ENCODE data around the gene TAT.
"Not testable (repeated sequence)": the region's sequence is repeated elsewhere in the genome, so short reads cannot be mapped to it uniquely, and the experiment has no call there.

TAT gene

GRCh38 chr16:71584543-71585317 lies 7.8 kb upstream of the TAT start:
- DNase-seq (ENCODE audit: low spot score) = no peak

- DNase-seq (ENCODE audit: low spot score) = not testable (repeated sequence)
These were observed 5.6 kb upstream of the TAT start for GRCh38 chr16:71582553-71582848.

DNA sequence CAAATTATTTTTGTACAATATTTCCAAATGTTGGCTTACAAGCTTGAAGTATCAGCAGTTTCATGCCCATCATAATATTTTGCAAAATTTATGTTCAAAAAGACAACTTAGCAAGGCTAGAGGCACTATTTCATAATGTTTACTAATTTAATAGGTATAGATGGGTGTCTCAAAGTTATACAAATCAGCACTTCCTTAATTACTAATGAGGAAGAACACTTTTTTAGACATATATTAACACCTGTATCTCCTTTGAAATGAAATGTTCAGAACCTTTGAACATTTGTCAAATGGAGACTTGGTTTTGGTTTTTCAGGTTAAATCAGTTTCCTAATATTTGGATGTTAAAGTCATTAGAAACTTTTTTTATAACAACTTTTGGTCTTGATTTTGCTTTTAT lies 2.2 kb downstream of the TAT start:
- DNase-seq (ENCODE audit: low spot score) = no peak

DNA sequence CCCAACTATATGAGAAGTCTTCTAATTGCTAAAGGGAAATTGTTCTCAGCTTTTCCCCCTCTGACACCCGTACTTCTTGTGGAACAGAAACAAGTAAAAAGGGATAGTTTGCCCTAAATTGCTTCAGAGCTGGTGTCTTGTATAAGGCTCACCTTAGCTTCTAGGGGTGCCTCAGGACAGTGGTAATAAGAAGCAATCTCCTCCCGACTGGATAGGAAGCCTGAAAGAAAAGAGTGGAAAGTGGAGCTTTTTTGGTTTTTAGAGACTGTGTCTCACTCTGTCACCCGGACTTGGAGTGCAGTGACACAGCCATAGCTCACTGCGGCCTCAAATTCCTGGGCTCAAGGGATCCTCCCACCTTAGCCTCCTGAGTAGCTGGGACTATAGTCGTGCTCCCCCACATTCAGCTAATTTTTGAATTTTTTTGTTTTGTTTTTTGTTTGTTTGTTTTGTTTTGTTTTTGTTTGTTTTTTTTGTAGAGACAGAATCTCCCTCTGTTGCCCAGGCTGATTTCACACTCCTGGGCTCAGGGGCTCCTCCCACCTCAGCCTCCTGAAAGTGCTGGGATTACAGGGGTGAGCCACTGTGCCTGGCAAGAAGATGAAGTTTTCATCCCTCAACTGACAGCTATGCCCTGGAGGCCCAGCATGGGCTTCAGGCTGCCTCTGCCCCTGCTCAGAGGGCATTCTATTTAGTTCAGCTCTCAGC lies 3.4 kb downstream of the TAT start:
- DNase-seq (ENCODE audit: low spot score) = no peak

GRCh38 chr16:71572497-71573116 lies 4.3 kb downstream of the TAT start:
- DNase-seq (ENCODE audit: low spot score) = no peak

DNA sequence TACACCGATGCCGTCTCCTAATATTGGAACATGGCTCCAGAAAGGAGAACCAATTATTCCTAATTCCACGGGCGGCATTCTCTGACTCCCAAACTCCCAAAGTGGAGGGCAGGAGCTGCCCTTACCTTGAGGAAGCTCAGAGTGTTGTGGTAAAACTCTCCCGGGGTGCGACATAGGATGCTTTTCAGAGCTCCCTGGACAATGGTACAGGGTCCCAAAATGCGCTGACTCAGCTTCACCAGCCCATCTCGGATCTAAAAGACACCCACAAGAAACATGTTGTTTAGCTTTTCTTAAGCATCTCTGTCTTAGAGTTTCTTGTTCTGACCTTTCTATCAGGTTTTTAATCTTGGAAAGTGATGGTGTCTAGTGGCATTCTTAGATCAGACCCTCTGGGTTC lies 6.7 kb downstream of the TAT start:
- no peak for DNase-seq (ENCODE audit: low spot score)

- DNase-seq (ENCODE audit: low spot score) = no peak
These were observed 7.3 kb downstream of the TAT start for GRCh38 chr16:71569621-71570020.

DNA sequence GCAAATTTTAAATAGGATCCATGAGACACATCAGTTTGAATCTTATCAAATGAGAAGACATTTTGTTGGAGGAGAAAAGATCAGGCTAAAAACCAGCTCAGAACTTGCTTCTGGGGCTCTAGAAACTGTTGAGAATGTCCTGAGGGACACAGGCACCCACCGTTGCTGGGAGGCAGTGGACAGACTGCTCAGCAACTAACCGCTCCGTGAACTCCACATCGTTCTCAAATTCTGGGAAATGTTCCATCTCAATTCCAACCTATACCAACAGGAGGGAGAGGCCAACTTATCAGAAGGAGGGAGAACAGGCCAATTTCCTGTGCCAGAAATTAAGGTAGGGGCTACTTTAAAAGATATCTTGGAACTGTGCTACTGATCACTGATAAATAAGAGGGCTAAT lies 8.3 kb downstream of the TAT start:
- no peak for DNase-seq (ENCODE audit: low spot score)

- DNase-seq (ENCODE audit: low spot score) = no peak
These were observed 9.0 kb downstream of the TAT start for GRCh38 chr16:71567931-71568330.

DNA sequence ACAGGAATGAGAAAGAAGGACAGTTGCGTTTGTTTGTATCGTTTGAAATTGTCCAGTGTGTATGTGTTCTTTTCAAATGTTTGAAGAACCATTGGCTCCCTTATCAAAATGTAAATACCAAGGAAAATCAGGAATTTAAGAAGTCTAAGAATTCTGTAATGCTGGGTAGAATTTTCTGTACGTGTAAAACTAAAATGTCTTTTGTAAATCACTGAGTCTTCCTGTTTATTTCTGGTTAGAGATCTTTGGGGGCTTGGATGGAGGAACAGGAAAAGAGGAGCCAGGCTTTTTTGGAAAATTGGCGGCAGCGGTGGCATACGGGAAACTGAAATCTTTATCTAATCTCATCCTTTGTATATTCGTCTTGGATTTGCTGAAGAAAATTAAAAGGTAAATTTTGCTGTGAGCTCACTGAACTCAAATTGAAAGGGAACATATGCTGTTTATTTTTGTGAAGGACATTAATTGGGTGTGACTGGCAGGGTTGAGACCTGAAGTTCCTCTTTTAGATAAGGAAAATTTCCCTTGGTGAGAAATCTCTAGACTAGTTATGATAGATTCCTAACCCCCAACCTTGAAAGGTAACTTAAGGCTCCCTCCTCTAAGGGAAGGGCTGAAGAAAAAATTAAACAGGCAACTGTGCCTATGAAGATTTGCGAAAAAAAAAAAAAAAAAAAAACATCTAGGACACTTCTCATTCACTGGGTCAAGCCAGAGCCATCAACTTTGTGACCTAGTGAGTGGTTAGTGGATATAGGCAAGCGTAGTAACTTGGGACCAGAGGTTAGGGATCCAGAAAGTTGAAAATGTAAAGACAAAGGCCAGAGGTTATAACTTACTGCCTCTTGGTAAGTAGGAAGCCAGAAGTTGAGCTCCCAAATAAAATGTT lies 10.8 kb downstream of the TAT start:
- no peak for DNase-seq (ENCODE audit: low spot score)

- DNase-seq (ENCODE audit: low spot score) = no peak
These were observed 12.4 kb downstream of the TAT start for GRCh38 chr16:71564335-71564967.

GRCh38 chr16:71562552-71562951 lies 14.3 kb downstream of the TAT start:
- no peak for DNase-seq (ENCODE audit: low spot score)

GRCh38 chr16:71561886-71562285 lies 15.0 kb downstream of the TAT start:
- not testable (repeated sequence) for DNase-seq (ENCODE audit: low spot score)

- DNase-seq (ENCODE audit: low spot score) = no peak
These were observed 17.0 kb downstream of the TAT start for GRCh38 chr16:71559855-71560254.

DNA sequence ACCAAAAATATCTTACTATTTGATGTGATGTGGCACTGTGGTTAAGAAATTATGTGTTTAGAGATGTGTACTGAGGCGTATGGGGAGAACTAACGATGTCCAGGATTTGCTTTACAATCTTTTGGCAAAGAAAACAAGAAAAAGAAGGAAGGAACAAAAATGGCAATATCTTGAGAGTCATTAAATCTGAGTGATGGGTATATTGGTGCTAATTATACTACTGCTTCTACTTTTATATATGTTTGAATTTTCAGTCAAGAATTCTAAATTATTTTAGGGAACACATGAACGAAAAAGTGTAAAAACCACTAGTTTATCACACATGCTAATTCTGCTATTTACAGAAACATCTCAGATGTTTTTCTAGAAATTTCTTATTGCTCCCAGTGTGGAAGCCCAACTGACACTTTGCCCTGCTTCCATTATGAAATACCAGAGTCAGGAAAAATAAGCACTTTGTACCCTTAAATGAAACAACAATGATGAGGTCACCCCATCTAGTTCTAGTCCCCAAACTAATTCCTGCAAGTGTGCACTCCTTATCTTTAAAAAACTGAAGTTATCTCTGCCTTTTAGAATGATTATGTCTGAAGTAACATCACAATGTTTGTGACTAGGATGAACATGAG lies 18.8 kb downstream of the TAT start:
- no peak for DNase-seq (ENCODE audit: low spot score)

- no peak for DNase-seq (ENCODE audit: low spot score)
These were observed 19.6 kb downstream of the TAT start for GRCh38 chr16:71557299-71557698.

- no peak for DNase-seq (ENCODE audit: low spot score)
These were observed 21.5 kb downstream of the TAT start for GRCh38 chr16:71555230-71555891.

GRCh38 chr16:71552698-71553503 lies 24.0 kb downstream of the TAT start:
- DNase-seq (ENCODE audit: low spot score) = no peak

DNA sequence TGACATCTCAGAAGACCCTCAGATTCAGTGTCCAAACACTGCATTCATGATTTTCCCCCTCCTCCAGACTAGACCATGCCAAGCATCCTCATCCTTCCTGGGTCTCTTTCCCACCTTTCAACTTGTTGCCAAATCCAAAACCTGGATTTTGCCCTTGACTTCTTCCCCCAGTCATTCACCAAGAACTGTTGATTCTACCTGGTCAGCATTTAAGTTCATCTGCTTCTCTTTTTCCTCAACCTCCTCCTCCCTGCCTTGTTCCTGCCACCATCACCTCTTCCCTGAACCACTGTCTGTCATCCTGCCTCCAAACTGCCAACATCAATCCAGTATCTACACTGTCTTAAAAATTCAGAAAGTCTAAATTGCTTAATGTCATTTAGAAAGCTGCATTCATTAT lies 29.7 kb downstream of the TAT start:
- no peak for DNase-seq (ENCODE audit: low spot score)

DNA sequence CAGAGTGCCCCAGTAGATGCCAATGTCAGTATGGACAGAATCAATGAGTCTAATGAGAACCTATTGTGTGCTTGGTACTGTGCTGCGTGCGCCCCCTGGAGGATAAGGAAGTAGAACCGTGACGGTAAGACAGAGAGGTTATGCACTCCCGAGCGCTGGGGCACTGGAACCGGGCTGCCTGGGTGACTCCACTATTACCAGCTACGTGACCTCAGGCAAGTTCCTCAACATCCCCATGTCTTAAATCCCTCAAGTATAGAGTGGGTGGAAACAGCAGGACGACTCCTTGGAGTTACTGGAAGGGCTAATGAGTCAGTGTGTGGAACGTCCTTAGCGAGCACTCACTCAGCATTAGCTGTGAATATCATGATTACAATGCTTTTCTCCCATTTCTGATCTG lies 34.5 kb downstream of the TAT start:
- DNase-seq (ENCODE audit: low spot score) = no peak

All from left forelimb (tissue), 1 donor.